Panc1 (cell line): ENCODE measurements around the gene SNX24. TPM values are rescaled to one million over a fixed set of nuclear protein-coding genes. Genes with fewer than 3 reads are reported as not detected.
"Not testable (repeated sequence)": the region's sequence is repeated elsewhere in the genome, so short reads cannot be mapped to it uniquely, and the experiment has no call there.

Source experiments
- ATAC-seq: fragments of 200-7000 bp; cut with Tn5 transposase; 2 replicates; pipeline ENCODE4 v1.9.1; 2020; ENCODE audit warnings: mild to moderate bottlenecking, moderate library complexity
- BruUV-seq: library from RNA; stranded (reverse); fragments of 400-500 nt; replicated peaks from 2 replicates; lab custom pipeline; 2021; lab: Mats Ljungman, UMichigan
- CTCF ChIA-PET: fragments of 300-600 bp; sonication (Branson Sonifier 250); formaldehyde crosslinking; loops from one replicate; lab custom pipeline; 2022; ENCODE audit warnings: antibody characterized with exemption; lab: Charles Lee
- POLR2A ChIA-PET: fragments of 300-600 bp; sonication (Branson Sonifier 250); formaldehyde crosslinking; loops from one replicate; lab custom pipeline; 2022; ENCODE audit warnings: antibody characterized with exemption; lab: Charles Lee
- DNase-seq: peaks from one replicate; pipeline ENCODE4 v3.0.0-alpha.2; 2010; ENCODE audit warnings: low read depth, low spot score
- H3K27ac ChIP-seq: 2 replicates; pipeline ENCODE4 v1.5.1; 2011; ENCODE audit warnings: mild to moderate bottlenecking, low read length, inconsistent platforms
- H3K27me3 ChIP-seq: fragments of 200-500 bp; sonication (Bioruptor generic); 2 replicates; pipeline ENCODE4 v1.6.0; 2014; ENCODE audit warnings: low read length, inconsistent platforms; ENCODE audit not compliant: control insufficient read depth, insufficient read depth
- H3K36me3 ChIP-seq: fragments of 200-500 bp; sonication (Bioruptor generic); 2 replicates; pipeline ENCODE4 v1.5.1; 2014; ENCODE audit warnings: inconsistent platforms, mild to moderate bottlenecking, low read length, moderate library complexity; ENCODE audit not compliant: control insufficient read depth, insufficient read depth
- H3K4me1 ChIP-seq: 2 replicates; pipeline ENCODE4 v1.5.1; 2011; ENCODE audit warnings: inconsistent platforms, mild to moderate bottlenecking, low read length, moderate library complexity; ENCODE audit not compliant: control insufficient read depth, insufficient read depth
- H3K4me3 ChIP-seq, 2 experiments: 2 replicates each; pipeline ENCODE4 v1.5.1; 2011 to 2012; ENCODE audit warnings: low read depth in 2 of 2, low read length in 2 of 2, mild to moderate bottlenecking in 2 of 2, inconsistent platforms in 1 of 2, moderate library complexity in 1 of 2
- H3K9me3 ChIP-seq: fragments of 200-500 bp; sonication (Bioruptor generic); 2 replicates; pipeline ENCODE4 v1.5.1; 2014; ENCODE audit warnings: low read depth, mild to moderate bottlenecking, inconsistent platforms, low read length, moderate library complexity; ENCODE audit not compliant: control insufficient read depth, insufficient read depth
- CTCF ChIP-seq: fragments of 450-650 bp; IDR thresholded peaks from 2 replicates; pipeline ENCODE4 v1.5.1; 2017; ENCODE audit warnings: mild to moderate bottlenecking
- POLR2AphosphoS5 ChIP-seq: IDR thresholded peaks from 2 replicates; pipeline ENCODE4 v1.6.1; 2012; ENCODE audit warnings: mild to moderate bottlenecking, low read depth, low read length, moderate library complexity
- SIN3A ChIP-seq: IDR thresholded peaks from 2 replicates; pipeline ENCODE4 v1.6.1; 2012; ENCODE audit warnings: low read depth, mild to moderate bottlenecking, low read length, moderate library complexity, borderline replicate concordance; ENCODE audit not compliant: insufficient read depth
- TCF7L2 ChIP-seq: IDR thresholded peaks from 2 replicates; pipeline ENCODE4 v1.6.1; 2011; ENCODE audit warnings: mild to moderate bottlenecking, low read depth, low read length, inconsistent platforms
- in situ Hi-C: cut with HindIII; loops from 2 replicates; pipeline ENCODE4 v1.10.0; 2016; ENCODE audit warnings: low sequenced_read_pairs, low pct_unique_long_range_greater_than_20kb
- intact Hi-C: fragments of 100-400 bp; cut with micrococcal nuclease; formaldehyde crosslinking; loops from one replicate; pipeline ENCODE4 v1.10.0; 2022; ENCODE audit not compliant: unreplicated experiment
- total RNA-seq: library from RNA; stranded (reverse); gene quantifications from one replicate; pipeline ENCODE4 v1.2.1, GENCODE V29; 2021; ENCODE audit not compliant: unreplicated experiment
- TF ChIP-seq, protein P1 (sequence below), 2 experiments: IDR thresholded peaks; 2 replicates each; pipeline ENCODE4 v1.6.1; 2011 to 2012; ENCODE audit warnings: low read depth in 2 of 2, control low read depth in 1 of 2, low read length in 1 of 2, mild to moderate bottlenecking in 1 of 2, moderate library complexity in 1 of 2; ENCODE audit not compliant: insufficient read depth in 1 of 2

SNX24 gene
- total RNA-seq, 1 experiment from 2014 or later = 32.8 TPM

DNA sequence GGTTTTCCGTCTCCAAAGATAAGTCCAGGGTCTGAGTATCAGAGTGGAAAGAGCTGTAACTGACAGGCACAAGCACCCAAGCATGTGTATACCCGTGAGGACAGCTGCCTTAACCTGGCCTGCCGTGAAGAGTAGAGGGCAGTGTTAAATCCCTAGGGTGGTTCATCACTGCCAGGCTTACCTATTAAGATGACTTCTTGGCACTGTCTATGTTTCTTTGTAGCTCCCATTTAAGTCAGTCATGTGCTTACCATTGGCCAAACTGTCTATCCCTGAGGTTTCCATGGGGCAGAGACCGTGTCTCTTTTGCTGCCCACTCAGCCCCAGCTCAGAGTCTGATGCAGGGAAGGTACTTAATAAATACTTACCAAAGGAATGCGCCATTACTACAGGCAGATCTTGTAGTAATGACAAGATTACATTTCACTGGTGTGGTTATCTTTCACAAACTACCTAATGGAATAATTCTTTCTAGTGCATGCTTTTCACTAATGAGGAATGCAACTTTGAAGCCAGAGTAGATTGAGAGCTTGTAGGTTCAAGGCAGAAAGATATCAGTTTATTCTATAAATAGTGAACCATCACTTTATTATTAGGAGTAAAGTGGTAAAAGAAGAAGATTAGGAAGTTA lies 64.2 kb downstream of the SNX24 start:
- H3K27me3 ChIP-seq = no peaks in the 10 kb centered on the region
- H3K9me3 ChIP-seq = no peaks in the 10 kb centered on the region
- DNase-seq (no peak), ATAC-seq (no peak)
- H3K4me3 ChIP-seq = no peak overlapping the region
- peaks cover 5% of the 10 kb centered on the region; the same call in 1 of the 2 replicates for H3K4me1 ChIP-seq
- ChIA-PET POLR2A (no interaction called here), CTCF (no interaction called here)
- no peaks in the 10 kb centered on the region for H3K36me3 ChIP-seq
- TF ChIP-seq TCF7L2 (no peak), CTCF (no peak)
- TF ChIP-seq, protein P1, sequence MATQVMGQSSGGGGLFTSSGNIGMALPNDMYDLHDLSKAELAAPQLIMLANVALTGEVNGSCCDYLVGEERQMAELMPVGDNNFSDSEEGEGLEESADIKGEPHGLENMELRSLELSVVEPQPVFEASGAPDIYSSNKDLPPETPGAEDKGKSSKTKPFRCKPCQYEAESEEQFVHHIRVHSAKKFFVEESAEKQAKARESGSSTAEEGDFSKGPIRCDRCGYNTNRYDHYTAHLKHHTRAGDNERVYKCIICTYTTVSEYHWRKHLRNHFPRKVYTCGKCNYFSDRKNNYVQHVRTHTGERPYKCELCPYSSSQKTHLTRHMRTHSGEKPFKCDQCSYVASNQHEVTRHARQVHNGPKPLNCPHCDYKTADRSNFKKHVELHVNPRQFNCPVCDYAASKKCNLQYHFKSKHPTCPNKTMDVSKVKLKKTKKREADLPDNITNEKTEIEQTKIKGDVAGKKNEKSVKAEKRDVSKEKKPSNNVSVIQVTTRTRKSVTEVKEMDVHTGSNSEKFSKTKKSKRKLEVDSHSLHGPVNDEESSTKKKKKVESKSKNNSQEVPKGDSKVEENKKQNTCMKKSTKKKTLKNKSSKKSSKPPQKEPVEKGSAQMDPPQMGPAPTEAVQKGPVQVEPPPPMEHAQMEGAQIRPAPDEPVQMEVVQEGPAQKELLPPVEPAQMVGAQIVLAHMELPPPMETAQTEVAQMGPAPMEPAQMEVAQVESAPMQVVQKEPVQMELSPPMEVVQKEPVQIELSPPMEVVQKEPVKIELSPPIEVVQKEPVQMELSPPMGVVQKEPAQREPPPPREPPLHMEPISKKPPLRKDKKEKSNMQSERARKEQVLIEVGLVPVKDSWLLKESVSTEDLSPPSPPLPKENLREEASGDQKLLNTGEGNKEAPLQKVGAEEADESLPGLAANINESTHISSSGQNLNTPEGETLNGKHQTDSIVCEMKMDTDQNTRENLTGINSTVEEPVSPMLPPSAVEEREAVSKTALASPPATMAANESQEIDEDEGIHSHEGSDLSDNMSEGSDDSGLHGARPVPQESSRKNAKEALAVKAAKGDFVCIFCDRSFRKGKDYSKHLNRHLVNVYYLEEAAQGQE (IDR thresholded peaks at IDR 0.05; ENCODE audit: insufficient read depth in 1 of 2, low read depth in 2 of 2, low read length in 1 of 2) = no peak
- in situ Hi-C loops (no loop called here), intact Hi-C loops (no loop called here)
- no peak overlapping the region for H3K27ac ChIP-seq
- BruUV-seq = no TSS peak

DNA sequence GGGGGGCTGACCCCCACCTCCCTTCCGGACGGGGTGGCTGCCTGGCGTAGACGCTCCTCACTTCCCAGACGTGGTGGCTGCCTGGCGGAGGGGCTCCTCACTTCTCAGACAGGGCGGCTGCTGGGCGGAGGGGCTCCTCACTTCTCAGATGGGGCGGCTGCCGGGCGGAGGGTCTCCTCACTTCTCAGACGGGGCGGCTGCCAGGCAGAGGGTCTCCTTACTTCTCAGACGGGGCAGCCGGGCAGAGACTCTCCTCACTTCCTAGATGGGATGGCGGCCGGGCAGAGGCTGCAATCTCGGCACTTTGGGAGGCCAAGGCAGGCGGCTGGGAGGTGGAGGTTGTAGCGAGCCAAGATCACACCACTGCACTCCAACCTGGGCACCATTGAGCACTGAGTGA lies 68.0 kb downstream of the SNX24 start:
- in situ Hi-C loops, BruUV-seq: not testable (repeated sequence)

DNA sequence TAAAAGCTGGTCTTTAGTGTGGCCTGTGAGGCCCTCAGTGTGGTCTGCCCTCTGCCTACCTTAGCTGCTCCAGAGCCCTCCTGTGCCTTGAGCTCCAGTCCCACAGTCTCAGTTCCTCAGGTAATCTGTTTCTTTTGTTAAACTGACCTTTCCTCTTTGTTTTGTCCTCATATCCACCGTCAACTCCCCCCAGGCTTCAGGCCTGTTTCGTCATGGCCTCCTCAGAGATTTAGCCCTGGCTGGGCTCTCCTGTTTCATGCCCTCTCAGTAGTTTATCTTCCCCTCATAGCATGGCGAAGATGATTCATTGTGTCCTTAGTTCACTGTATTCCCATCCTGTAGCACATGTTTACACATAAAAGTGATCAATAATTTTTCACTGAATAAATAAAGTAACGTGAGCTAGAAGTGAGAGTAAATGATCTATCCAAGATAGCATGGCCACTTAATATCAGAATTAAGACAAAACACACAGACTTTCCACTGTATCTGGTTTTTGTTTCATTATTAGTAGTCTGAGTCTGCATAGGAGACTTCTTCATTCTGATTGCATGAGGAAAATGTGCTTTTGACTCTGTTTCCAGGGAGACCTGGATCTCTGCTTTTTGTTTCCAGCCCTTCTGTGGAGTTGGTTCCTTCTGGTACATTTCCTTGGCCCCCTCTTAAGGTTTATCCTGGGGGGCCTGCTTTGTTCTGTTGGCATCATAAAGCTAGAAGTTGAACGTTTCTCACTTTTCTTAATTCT lies 70.5 kb downstream of the SNX24 start:
- ChIA-PET POLR2A (no interaction called here), CTCF (no interaction called here)
- intact Hi-C loops (no loop called here), in situ Hi-C loops (no loop called here)
- no peak overlapping the region for H3K27ac ChIP-seq
- no TSS peak for BruUV-seq
- no peak for DNase-seq
- no peaks in the 10 kb centered on the region for H3K27me3 ChIP-seq
- no peak for TF ChIP-seq CTCF
- no peak for TF ChIP-seq POLR2AphosphoS5
- TF ChIP-seq, protein P1 (IDR thresholded peaks at IDR 0.05; ENCODE audit: insufficient read depth in 1 of 2, low read depth in 2 of 2, low read length in 1 of 2) = no peak
- no peak for TF ChIP-seq TCF7L2
- TF ChIP-seq SIN3A = no peak
- no peaks in the 10 kb centered on the region for H3K36me3 ChIP-seq
- ATAC-seq = no peak
- no peaks in the 10 kb centered on the region for H3K9me3 ChIP-seq
- H3K4me1 ChIP-seq = no peaks in the 10 kb centered on the region
- no peak overlapping the region for H3K4me3 ChIP-seq

More for the DNA sequence above, 68.0 kb downstream of the SNX24 start:
- H3K4me1 ChIP-seq, intact Hi-C loops, H3K9me3 ChIP-seq, ATAC-seq, POLR2A ChIA-PET, H3K36me3 ChIP-seq, DNase-seq, CTCF ChIA-PET, H3K27ac ChIP-seq, H3K4me3 ChIP-seq, H3K27me3 ChIP-seq: not testable (repeated sequence)
